Nephron progenitor cell (in vitro differentiated cells): ENCODE measurements around the gene CACNA2D4.

Source experiments
- DNase-seq: peaks from one replicate; pipeline ENCODE4 v3.0.0; 2021
- H3K27ac Mint-ChIP-seq: 2 replicates; pipeline ENCODE4 v1.8.0; 2021; ENCODE audit warnings: mild to moderate bottlenecking, moderate library complexity, mixed read lengths
- H3K27me3 Mint-ChIP-seq: 2 replicates; pipeline ENCODE4 v1.8.0; 2021; ENCODE audit warnings: mild to moderate bottlenecking, low read depth, mixed read lengths; ENCODE audit not compliant: poor library complexity
- H3K36me3 Mint-ChIP-seq: 2 replicates; pipeline ENCODE4 v1.8.0; 2021; ENCODE audit warnings: low read depth, mixed read lengths
- H3K4me1 Mint-ChIP-seq: 2 replicates; pipeline ENCODE4 v1.8.0; 2021; ENCODE audit warnings: mixed read lengths
- H3K4me3 Mint-ChIP-seq: 2 replicates; pipeline ENCODE4 v1.8.0; 2021; ENCODE audit warnings: mild to moderate bottlenecking, moderate library complexity, mixed read lengths
- H3K9me3 Mint-ChIP-seq: 2 replicates; pipeline ENCODE4 v1.8.0; 2021; ENCODE audit warnings: mild to moderate bottlenecking, moderate library complexity, mixed read lengths
- CTCF ChIP-seq: fragments of 200-600 bp; sonication (generic); IDR thresholded peaks from 2 replicates; pipeline ENCODE4 v1.5.0; 2021; ENCODE audit warnings: antibody characterized with exemption

Gene CACNA2D4

DNA sequence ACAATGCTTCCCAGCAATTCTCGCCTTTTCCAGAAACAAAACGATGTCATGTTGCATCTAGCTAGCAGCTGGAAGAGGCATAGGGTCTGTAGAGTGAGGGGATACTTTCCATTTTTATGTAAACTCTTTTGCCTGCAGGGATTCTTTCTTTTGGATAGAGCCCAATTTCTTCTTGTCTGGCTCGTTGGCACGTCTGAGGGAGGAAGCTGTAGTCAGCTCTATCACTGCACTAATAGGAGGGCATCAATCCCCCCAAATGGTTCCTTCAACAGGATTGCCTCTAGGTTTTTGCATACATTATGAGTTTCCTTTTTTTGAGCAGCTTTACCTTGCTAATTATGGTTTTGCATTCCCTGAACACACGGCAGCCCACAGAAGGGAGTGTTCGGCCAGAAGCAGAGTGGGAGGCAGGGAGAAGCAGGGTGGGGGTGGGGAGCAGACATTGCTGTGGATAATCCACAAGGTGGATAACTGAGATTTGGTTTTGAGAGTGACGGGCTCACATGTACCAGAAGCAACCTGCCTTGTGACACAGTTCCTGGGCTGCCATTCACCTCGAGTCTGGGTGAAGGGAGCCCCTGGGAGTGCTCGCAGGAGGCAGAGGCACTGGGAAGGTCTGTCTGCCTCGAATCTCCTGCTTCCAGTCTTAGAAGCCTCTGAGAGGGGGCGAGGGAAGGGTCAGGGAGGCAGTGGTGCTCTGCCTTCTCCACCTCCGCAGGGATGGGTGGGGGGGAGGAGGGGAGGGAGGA, 73.6 kb downstream of the CACNA2D4 start:
- Mint-ChIP-seq H3K27me3 (peaks cover 45% of the 10 kb centered on the region), H3K36me3 (no peaks in the 10 kb centered on the region), H3K9me3 (no peaks in the 10 kb centered on the region), H3K4me3 (no peak overlapping the region), H3K27ac (no peak overlapping the region), H3K4me1 (peaks cover 66% of the 10 kb centered on the region)
- DNase-seq = no peak
- TF ChIP-seq CTCF = no peak

DNA sequence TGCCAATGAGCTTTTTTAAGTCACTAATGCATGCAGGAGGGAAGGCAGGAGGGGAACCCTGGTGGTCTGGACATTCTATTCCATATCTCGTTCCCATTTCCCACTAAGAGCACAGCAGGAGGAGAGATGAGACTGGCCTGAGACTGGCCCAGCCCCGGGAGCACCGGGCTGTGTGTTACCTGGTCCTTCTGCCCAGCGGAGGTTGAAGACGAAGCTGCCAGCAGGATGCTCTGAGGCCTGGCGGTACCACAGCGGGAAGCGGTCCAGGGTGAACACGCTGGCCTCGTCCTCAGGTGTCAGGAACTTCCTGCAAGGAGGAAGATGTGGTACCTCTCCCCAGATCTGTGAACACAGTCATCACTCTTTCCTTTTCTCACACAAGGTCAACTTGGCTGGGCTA, 74.2 kb downstream of the CACNA2D4 start:
- DNase-seq = no peak
- Mint-ChIP-seq H3K4me1 (peaks cover 68% of the 10 kb centered on the region), H3K27ac (no peak overlapping the region), H3K36me3 (no peaks in the 10 kb centered on the region), H3K27me3 (peaks cover 50% of the 10 kb centered on the region), H3K9me3 (no peaks in the 10 kb centered on the region), H3K4me3 (no peak overlapping the region)
- no peak for TF ChIP-seq CTCF

DNA sequence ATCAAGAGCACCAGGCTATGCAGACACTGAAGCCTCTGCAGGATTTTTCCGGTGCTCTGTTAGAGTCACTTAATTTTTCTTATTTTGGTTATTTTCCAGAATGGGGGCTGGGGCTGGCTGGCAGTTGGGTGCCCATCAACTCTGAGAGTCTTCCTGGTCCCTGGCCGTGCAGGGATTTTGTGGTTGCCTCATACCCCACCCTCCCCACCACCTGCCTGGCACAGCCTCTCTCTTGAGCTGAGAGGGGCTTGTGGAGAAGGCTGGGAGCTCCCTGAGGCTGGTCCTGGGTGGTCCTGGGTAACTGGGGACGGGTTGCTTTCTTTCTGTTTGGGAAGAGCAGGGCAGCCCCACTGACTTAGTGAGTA, 74.8 kb downstream of the CACNA2D4 start:
- Mint-ChIP-seq H3K27me3 (peaks cover 50% of the 10 kb centered on the region), H3K9me3 (no peaks in the 10 kb centered on the region), H3K27ac (no peak overlapping the region), H3K36me3 (no peaks in the 10 kb centered on the region), H3K4me3 (no peak overlapping the region), H3K4me1 (peaks cover 68% of the 10 kb centered on the region)
- DNase-seq = no peak
- TF ChIP-seq CTCF = no peak

- no peak overlapping the region for H3K27ac Mint-ChIP-seq
- no peaks in the 10 kb centered on the region for H3K9me3 Mint-ChIP-seq
- TF ChIP-seq CTCF = no peak
- peaks cover 68% of the 10 kb centered on the region for H3K4me1 Mint-ChIP-seq
- no peak overlapping the region for H3K4me3 Mint-ChIP-seq
- H3K27me3 Mint-ChIP-seq = peaks cover 50% of the 10 kb centered on the region
- DNase-seq = no peak
- no peaks in the 10 kb centered on the region for H3K36me3 Mint-ChIP-seq
Observed at GRCh38 chr12:1842905-1843640, 75.4 kb downstream of the CACNA2D4 start.

DNA sequence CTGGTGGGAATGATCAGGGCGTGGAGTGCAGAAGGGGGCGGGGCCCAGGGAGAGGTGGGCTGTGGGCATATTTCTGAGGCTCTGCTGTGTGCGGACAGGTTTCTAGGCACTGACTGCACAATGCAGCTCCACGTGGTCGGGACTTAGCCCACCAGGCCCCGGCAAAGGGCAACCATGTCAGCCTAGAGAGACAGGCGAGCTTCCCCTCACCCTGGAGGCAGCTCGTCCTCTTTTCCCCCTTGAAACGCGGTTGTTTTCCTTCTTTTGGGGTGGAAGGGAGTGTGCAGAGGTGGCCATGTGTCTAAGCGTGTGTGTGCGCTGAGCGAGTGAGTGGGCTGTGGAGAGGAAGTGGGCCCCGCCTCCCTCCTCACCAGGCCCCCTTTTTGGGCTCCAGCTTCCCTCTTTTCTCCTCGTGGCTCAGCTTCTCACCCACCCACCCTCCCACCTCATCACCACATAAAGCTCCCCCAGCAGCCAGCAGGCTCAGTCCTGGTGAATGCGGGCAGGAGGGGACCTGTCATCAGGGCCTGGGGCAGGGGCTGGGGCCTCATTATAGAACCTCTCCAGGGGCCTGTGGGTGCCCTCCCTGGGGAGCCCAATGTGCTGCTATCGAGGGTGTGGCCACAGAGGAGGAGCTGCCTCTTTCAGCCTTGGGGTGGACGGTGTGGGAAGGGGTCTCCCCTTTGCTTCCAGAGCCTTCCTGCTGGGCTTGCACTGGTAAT, 76.1 kb downstream of the CACNA2D4 start:
- H3K4me3 Mint-ChIP-seq = no peak overlapping the region
- no peaks in the 10 kb centered on the region for H3K36me3 Mint-ChIP-seq
- TF ChIP-seq CTCF = no peak
- H3K27me3 Mint-ChIP-seq = peaks cover 50% of the 10 kb centered on the region
- H3K4me1 Mint-ChIP-seq = peaks cover 72% of the 10 kb centered on the region
- DNase-seq = no peak
- no peak overlapping the region for H3K27ac Mint-ChIP-seq
- H3K9me3 Mint-ChIP-seq = no peaks in the 10 kb centered on the region
